ENCODE results near the gene CNTNAP5.
A peak's percentile ranks its signal among the peaks of the same experiment; 100 is the strongest.

CNTNAP5 gene

DNA sequence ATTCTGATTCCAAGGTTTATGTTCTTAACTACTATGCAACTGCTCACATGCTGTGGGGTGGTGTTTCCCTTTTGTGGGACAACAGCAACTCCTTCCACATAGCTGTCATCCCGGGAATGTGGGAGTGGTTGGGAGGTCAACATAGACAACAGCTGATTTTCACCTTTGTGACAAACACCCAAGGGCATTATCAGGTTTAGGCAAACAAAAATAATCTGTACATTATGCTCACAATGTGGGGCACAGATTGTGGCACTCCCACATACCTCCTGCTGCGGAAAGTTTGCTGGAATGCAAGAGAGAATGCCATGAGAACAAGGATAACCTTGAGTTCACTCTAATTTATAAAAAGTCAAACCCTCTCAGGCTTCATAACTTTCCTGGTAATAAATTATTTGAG lies 582.6 kb downstream of the CNTNAP5 start:
- Histone ChIP-seq H3K9ac (ENCODE audit: low read depth, low read length) (no peak overlapping the region), H3K36me3 (ENCODE audit: control insufficient read depth, insufficient read depth, low read length) (no peaks in the 10 kb centered on the region), H3K9me3 (ENCODE audit: control insufficient read depth, insufficient read depth, low read length) (no peaks in the 10 kb centered on the region), H3K27ac (ENCODE audit: low read depth, low read length) (no peak overlapping the region), H3K4me1 (ENCODE audit: control insufficient read depth, insufficient read depth, low read length) (peaks cover 30% of the 10 kb centered on the region), H3K4me3 (ENCODE audit: low read depth, low read length) (no peak overlapping the region), H3K27me3 (ENCODE audit: control insufficient read depth, insufficient read depth, low read length) (no peaks in the 10 kb centered on the region)

DNA sequence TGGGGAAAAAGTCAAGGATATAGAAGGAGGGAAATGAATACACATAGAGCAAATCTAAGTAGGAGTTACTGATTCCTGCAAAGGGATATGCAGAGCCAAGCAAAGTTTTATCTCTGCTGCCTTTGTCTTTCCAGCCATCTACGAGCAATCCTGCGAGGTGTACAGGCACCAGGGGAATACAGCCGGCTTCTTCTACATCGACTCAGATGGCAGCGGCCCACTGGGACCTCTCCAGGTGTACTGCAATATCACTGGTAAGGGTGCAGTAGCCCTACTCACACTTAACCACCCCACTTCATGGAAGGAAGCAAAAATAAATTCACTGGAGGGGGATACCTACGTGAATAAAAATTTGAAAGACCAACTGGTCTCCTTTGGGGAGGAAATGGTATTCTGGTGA lies 584.6 kb downstream of the CNTNAP5 start:
- Histone ChIP-seq H3K27me3 (ENCODE audit: control insufficient read depth, insufficient read depth, low read length) (no peaks in the 10 kb centered on the region), H3K4me3 (ENCODE audit: low read depth, low read length) (no peak overlapping the region), H3K4me1 (ENCODE audit: control insufficient read depth, insufficient read depth, low read length) (peaks cover 30% of the 10 kb centered on the region), H3K9me3 (ENCODE audit: control insufficient read depth, insufficient read depth, low read length) (no peaks in the 10 kb centered on the region), H3K9ac (ENCODE audit: low read depth, low read length) (no peak overlapping the region), H3K36me3 (ENCODE audit: control insufficient read depth, insufficient read depth, low read length) (no peaks in the 10 kb centered on the region), H3K27ac (ENCODE audit: low read depth, low read length) (peak overlapping the region; percentile 82)

DNA sequence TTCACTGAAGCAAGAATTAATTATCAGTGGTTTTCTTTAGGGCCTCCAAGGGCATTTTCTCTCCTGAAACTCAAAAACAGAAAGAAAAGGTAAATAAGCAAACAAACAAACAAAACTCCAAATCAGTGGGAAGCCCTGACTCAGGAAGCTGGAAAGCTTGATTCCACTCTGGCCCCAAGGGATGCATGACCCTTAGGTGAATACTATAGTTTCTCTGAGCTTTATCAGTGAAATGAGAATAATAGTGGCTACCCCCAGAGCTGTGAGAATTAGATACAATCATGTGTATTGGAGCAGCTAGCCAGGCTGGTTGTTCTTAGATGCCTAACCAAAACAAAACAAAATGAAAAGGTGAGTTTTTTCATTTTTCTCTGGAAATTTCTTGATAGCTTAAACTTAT lies 585.1 kb downstream of the CNTNAP5 start:
- Histone ChIP-seq H3K27me3 (ENCODE audit: control insufficient read depth, insufficient read depth, low read length) (no peaks in the 10 kb centered on the region), H3K4me1 (ENCODE audit: control insufficient read depth, insufficient read depth, low read length) (peaks cover 30% of the 10 kb centered on the region), H3K9me3 (ENCODE audit: control insufficient read depth, insufficient read depth, low read length) (no peaks in the 10 kb centered on the region), H3K36me3 (ENCODE audit: control insufficient read depth, insufficient read depth, low read length) (no peaks in the 10 kb centered on the region), H3K9ac (ENCODE audit: low read depth, low read length) (no peak overlapping the region), H3K4me3 (ENCODE audit: low read depth, low read length) (no peak overlapping the region), H3K27ac (ENCODE audit: low read depth, low read length) (peak overlapping the region; percentile 82)

DNA sequence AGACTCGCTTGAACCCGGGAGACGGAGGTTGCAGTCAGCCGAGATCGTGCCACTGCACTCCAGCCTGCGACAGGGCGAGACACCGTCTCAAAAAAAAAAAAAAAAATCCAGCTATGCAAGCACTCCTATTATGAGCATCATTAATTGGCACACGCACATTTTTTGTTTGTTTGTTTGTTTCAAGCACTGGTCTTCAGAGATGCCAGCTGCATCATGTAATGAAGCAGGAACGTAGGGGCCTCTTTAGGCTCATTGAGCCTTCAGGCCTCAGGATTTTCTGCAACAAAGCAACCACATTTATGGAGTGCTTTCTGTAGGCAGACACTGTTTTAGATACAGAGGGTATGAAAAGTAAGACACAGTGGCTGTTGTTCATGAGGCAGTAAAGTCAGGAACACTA lies 585.8 kb downstream of the CNTNAP5 start:
- H3K4me1 ChIP-seq (ENCODE audit: control insufficient read depth, insufficient read depth, low read length): peaks cover 30% of the 10 kb centered on the region
- no peak overlapping the region for H3K4me3 ChIP-seq (ENCODE audit: low read depth, low read length)
- H3K36me3 ChIP-seq (ENCODE audit: control insufficient read depth, insufficient read depth, low read length): no peaks in the 10 kb centered on the region
- H3K9ac ChIP-seq (ENCODE audit: low read depth, low read length): no peak overlapping the region
- no peaks in the 10 kb centered on the region for H3K27me3 ChIP-seq (ENCODE audit: control insufficient read depth, insufficient read depth, low read length)
- H3K9me3 ChIP-seq (ENCODE audit: control insufficient read depth, insufficient read depth, low read length): no peaks in the 10 kb centered on the region
- peak overlapping the region; percentile 82 for H3K27ac ChIP-seq (ENCODE audit: low read depth, low read length)

DNA sequence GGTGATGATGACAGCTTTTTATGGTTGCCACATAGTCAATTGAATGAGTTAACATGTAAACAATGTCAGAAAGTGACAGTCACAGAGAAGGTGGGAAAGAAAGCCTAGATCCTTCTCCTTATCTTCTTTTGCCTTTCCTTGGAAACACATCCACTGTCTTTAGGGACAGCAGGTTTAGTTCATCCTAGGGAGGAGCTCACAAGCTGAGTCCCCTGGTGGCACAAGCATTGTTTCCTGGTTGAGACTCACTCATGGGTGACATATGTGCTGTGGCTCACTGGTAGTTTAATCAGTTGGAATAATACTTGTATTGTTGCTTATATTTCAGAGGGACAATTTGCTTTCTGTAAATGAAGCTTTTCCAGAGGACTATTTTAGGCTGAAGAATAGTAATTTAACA lies 598.5 kb downstream of the CNTNAP5 start:
- Histone ChIP-seq H3K27me3 (ENCODE audit: control insufficient read depth, insufficient read depth, low read length) (no peaks in the 10 kb centered on the region), H3K4me3 (ENCODE audit: low read depth, low read length) (no peak overlapping the region), H3K4me1 (ENCODE audit: control insufficient read depth, insufficient read depth, low read length) (no peaks in the 10 kb centered on the region), H3K9ac (ENCODE audit: low read depth, low read length) (no peak overlapping the region), H3K36me3 (ENCODE audit: control insufficient read depth, insufficient read depth, low read length) (no peaks in the 10 kb centered on the region), H3K9me3 (ENCODE audit: control insufficient read depth, insufficient read depth, low read length) (no peaks in the 10 kb centered on the region), H3K27ac (ENCODE audit: low read depth, low read length) (no peak overlapping the region)

DNA sequence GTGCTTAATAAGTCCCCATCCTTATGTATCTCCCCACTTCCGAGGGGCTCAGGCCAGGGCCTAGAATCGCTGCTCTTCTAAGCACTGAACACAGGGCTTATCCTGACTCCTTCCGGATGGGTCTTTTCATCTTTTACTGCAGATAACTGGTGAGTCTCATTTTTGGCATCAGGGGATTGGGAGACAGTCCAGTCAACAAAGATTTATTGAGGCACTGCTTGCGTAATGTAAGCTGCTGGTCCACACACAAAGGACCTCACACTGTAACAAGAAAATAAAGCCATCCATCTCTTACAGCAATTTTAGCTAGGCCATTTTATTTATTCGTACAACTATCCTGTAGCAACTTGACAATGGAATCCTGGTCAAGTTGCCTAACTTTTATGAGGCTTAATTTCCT lies 600.5 kb downstream of the CNTNAP5 start:
- Histone ChIP-seq H3K4me1 (ENCODE audit: control insufficient read depth, insufficient read depth, low read length) (no peaks in the 10 kb centered on the region), H3K27ac (ENCODE audit: low read depth, low read length) (no peak overlapping the region), H3K27me3 (ENCODE audit: control insufficient read depth, insufficient read depth, low read length) (no peaks in the 10 kb centered on the region), H3K9ac (ENCODE audit: low read depth, low read length) (no peak overlapping the region), H3K36me3 (ENCODE audit: control insufficient read depth, insufficient read depth, low read length) (no peaks in the 10 kb centered on the region), H3K9me3 (ENCODE audit: control insufficient read depth, insufficient read depth, low read length) (no peaks in the 10 kb centered on the region), H3K4me3 (ENCODE audit: low read depth, low read length) (no peak overlapping the region)

DNA sequence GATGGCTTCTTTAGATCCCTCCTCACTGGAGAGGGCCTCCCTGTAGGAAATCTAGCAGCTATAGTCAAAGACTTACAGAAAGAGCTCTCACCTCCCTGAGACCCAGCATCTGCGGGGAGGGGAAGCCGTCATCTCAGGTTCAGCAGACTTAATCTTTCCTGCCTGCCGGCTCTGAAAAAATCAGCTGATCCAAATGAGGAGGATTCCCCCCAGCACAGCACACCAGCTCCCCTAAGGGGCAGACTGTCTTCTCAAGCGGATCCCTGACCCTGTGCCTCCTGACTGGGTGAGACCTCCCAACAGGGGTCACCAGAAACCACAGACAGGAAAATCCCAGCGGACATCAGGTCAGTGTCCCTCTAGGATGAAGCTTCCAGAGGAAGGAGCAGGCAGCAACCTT lies 601.9 kb downstream of the CNTNAP5 start:
- Histone ChIP-seq H3K9me3 (ENCODE audit: control insufficient read depth, insufficient read depth, low read length) (no peaks in the 10 kb centered on the region), H3K4me3 (ENCODE audit: low read depth, low read length) (no peak overlapping the region), H3K4me1 (ENCODE audit: control insufficient read depth, insufficient read depth, low read length) (no peaks in the 10 kb centered on the region), H3K36me3 (ENCODE audit: control insufficient read depth, insufficient read depth, low read length) (no peaks in the 10 kb centered on the region), H3K9ac (ENCODE audit: low read depth, low read length) (no peak overlapping the region), H3K27me3 (ENCODE audit: control insufficient read depth, insufficient read depth, low read length) (no peaks in the 10 kb centered on the region), H3K27ac (ENCODE audit: low read depth, low read length) (no peak overlapping the region)

DNA sequence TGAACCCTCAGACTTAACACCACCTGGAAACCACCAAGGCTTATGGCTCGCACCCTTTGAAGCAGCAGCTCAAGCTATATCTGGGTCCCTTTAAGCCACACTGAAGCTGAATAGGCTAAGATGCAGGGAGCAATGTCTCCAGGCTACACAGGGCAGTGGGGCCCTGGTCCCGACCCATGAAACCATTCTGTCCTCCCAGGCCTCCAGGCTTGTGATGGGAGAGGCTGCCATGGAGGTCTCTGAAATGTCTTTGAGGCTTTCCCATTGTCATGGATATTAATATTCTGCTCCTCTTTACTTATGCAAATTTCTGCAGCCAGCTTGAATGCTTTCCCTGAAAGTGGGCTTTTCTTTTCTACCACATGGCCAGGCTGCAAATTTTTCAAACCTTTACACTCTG lies 608.7 kb downstream of the CNTNAP5 start:
- Histone ChIP-seq H3K9me3 (ENCODE audit: control insufficient read depth, insufficient read depth, low read length) (peaks cover 26% of the 10 kb centered on the region), H3K27me3 (ENCODE audit: control insufficient read depth, insufficient read depth, low read length) (no peaks in the 10 kb centered on the region), H3K27ac (ENCODE audit: low read depth, low read length) (no peak overlapping the region), H3K4me1 (ENCODE audit: control insufficient read depth, insufficient read depth, low read length) (no peaks in the 10 kb centered on the region), H3K36me3 (ENCODE audit: control insufficient read depth, insufficient read depth, low read length) (no peaks in the 10 kb centered on the region), H3K9ac (ENCODE audit: low read depth, low read length) (no peak overlapping the region), H3K4me3 (ENCODE audit: low read depth, low read length) (no peak overlapping the region)

DNA sequence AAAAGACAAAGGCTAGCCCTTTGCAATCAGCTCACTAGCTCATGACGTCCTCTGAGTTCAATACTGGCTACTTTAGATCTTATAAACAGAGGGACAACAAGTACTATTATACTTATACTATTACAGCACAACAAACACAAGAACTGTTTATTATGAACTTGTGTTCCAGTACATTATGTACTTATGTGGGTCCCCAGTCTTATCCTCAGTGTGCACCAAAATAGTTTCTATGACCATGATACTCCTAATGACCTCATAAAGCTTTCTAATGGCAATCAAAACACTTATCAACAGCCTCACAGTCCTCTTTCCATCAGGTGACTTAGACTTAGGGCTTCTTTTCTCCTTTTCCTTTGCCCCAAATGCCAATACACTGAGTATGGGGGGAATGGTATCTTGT lies 614.4 kb downstream of the CNTNAP5 start:
- Histone ChIP-seq H3K4me1 (ENCODE audit: control insufficient read depth, insufficient read depth, low read length) (no peaks in the 10 kb centered on the region), H3K27me3 (ENCODE audit: control insufficient read depth, insufficient read depth, low read length) (no peaks in the 10 kb centered on the region), H3K9me3 (ENCODE audit: control insufficient read depth, insufficient read depth, low read length) (peaks cover 6% of the 10 kb centered on the region), H3K27ac (ENCODE audit: low read depth, low read length) (no peak overlapping the region), H3K4me3 (ENCODE audit: low read depth, low read length) (no peak overlapping the region), H3K36me3 (ENCODE audit: control insufficient read depth, insufficient read depth, low read length) (no peaks in the 10 kb centered on the region), H3K9ac (ENCODE audit: low read depth, low read length) (no peak overlapping the region)

DNA sequence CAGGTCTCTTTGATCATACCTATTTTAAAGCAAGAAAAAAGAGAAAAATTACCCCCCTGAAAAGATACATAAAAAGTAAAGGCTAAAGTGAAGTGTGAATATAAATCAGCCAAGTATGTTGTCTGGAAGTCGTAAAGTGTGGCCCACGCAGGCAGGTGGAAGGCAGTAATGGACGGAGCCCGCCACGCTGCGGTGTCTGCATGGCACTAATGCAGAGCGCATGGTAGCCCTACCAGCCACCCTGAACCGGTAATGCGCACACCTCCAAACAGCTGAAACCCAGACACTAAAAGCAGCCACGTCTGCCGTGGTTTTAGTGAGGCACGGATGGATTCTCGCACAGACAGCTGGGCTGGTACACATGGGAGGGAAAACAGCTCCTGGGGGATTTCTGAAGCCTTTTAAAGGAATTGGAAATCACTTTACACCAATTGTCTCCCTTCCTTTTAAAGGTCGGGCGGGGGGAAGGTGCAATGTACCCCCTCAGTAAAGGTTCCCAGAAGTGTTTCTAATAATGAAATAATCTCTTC lies 615.2 kb downstream of the CNTNAP5 start:
- H3K27ac ChIP-seq (ENCODE audit: low read depth, low read length): no peak overlapping the region
- H3K36me3 ChIP-seq (ENCODE audit: control insufficient read depth, insufficient read depth, low read length): no peaks in the 10 kb centered on the region
- H3K4me3 ChIP-seq (ENCODE audit: low read depth, low read length): no peak overlapping the region

DNA sequence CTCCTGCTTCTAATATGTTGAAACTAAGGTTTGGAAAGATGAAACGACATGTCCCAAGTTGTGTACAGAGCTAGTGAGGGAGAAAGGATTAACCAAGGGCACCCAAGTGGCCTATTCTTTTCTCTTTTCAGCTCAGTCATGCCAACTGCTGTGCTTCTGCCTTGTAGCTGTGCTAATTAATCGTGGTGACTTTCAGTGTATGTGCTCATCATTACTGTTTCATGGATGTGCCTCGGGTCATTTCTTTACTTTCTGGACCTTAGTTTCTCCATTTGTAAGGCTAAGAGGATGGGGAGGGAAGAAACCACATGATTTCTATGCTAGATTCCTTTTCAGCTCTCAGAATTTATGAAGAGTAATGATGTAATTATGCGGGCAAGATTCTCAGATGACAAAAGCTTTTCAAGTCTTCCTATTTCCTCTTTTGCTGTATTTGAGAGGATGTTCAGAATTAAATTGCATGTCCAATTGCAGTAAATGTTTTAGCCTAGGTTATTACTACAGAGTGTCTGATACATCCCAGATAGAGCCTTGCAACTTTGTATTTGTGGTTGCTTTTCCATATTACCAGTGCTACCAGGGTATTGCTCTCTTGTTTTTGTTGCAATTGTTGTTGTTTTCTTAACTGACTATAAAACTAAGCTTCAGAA lies 621.2 kb downstream of the CNTNAP5 start:
- Histone ChIP-seq H3K9me3 (ENCODE audit: control insufficient read depth, insufficient read depth, low read length) (no peaks in the 10 kb centered on the region), H3K36me3 (ENCODE audit: control insufficient read depth, insufficient read depth, low read length) (no peaks in the 10 kb centered on the region), H3K27ac (ENCODE audit: low read depth, low read length) (no peak overlapping the region), H3K27me3 (ENCODE audit: control insufficient read depth, insufficient read depth, low read length) (no peaks in the 10 kb centered on the region), H3K9ac (ENCODE audit: low read depth, low read length) (no peak overlapping the region), H3K4me3 (ENCODE audit: low read depth, low read length) (no peak overlapping the region), H3K4me1 (ENCODE audit: control insufficient read depth, insufficient read depth, low read length) (no peaks in the 10 kb centered on the region)

More for the DNA sequence above, 615.2 kb downstream of the CNTNAP5 start:
- H3K9me3 ChIP-seq (ENCODE audit: control insufficient read depth, insufficient read depth, low read length): no peaks in the 10 kb centered on the region
- no peak overlapping the region for H3K9ac ChIP-seq (ENCODE audit: low read depth, low read length)
- no peaks in the 10 kb centered on the region for H3K4me1 ChIP-seq (ENCODE audit: control insufficient read depth, insufficient read depth, low read length)
- H3K27me3 ChIP-seq (ENCODE audit: control insufficient read depth, insufficient read depth, low read length): no peaks in the 10 kb centered on the region
